HEK293 (cell line): ENCODE results near the gene VEGFB.

Experiments used
- EGR2 ChIP-seq: fragments of 450-650 bp; formaldehyde crosslinking; IDR thresholded peaks from 2 replicates; pipeline ENCODE4 v1.5.1; 2016; ENCODE audit warnings: low read depth, missing biosample characterization, missing genetic modification characterization
- GLI2 ChIP-seq: fragments of 450-650 bp; formaldehyde crosslinking; IDR thresholded peaks from 2 replicates; pipeline ENCODE4; 2017; ENCODE audit warnings: missing biosample characterization, missing genetic modification characterization, low read depth, borderline replicate concordance
- KLF9 ChIP-seq: fragments of 450-650 bp; formaldehyde crosslinking; IDR thresholded peaks from 2 replicates; pipeline ENCODE4 v1.5.1; 2016; ENCODE audit warnings: missing biosample characterization, missing genetic modification characterization, low read depth
- PRDM1 ChIP-seq: fragments of 450-650 bp; formaldehyde crosslinking; IDR thresholded peaks from 2 replicates; pipeline ENCODE4; 2016; ENCODE audit warnings: missing biosample characterization, missing genetic modification characterization
- SALL2 ChIP-seq: fragments of 450-650 bp; formaldehyde crosslinking; IDR thresholded peaks from 2 replicates; pipeline ENCODE4 v1.5.0; 2017; ENCODE audit warnings: missing biosample characterization, mild to moderate bottlenecking, missing genetic modification characterization, borderline replicate concordance
- SP3 ChIP-seq: fragments of 450-650 bp; formaldehyde crosslinking; IDR thresholded peaks from 2 replicates; pipeline ENCODE4 v1.5.1; 2016; ENCODE audit warnings: missing biosample characterization, missing genetic modification characterization
- TCF7L2 ChIP-seq: IDR thresholded peaks from 2 replicates; pipeline ENCODE4 v1.6.1; 2011; ENCODE audit warnings: low read depth, mild to moderate bottlenecking, inconsistent platforms, low read length, moderate library complexity, borderline replicate concordance
- WT1 ChIP-seq: fragments of 450-650 bp; formaldehyde crosslinking; IDR thresholded peaks from 2 replicates; pipeline ENCODE4 v1.5.1; 2016; ENCODE audit warnings: missing biosample characterization, missing genetic modification characterization
- ZEB2 ChIP-seq: fragments of 450-650 bp; formaldehyde crosslinking; IDR thresholded peaks from 2 replicates; pipeline ENCODE4 v1.5.1; 2016; ENCODE audit warnings: missing biosample characterization, missing genetic modification characterization
- ZFP41 ChIP-seq: fragments of 450-650 bp; formaldehyde crosslinking; IDR thresholded peaks from 2 replicates; pipeline ENCODE4 v1.5.1; 2016; ENCODE audit warnings: missing biosample characterization, missing genetic modification characterization, borderline replicate concordance
- ZNF132 ChIP-seq: fragments of 450-650 bp; formaldehyde crosslinking; IDR thresholded peaks from 2 replicates; pipeline ENCODE4 v1.5.1; 2017; ENCODE audit warnings: missing biosample characterization, missing genetic modification characterization, borderline replicate concordance
- ZNF138 ChIP-seq: fragments of 450-650 bp; formaldehyde crosslinking; IDR thresholded peaks from 2 replicates; pipeline ENCODE4 v1.5.1; 2016; ENCODE audit warnings: missing biosample characterization, missing genetic modification characterization, borderline replicate concordance
- ZNF174 ChIP-seq: fragments of 450-650 bp; formaldehyde crosslinking; IDR thresholded peaks from 2 replicates; pipeline ENCODE4 v1.5.0; 2017; ENCODE audit warnings: missing biosample characterization, mild to moderate bottlenecking, missing genetic modification characterization
- ZNF24 ChIP-seq: fragments of 450-650 bp; formaldehyde crosslinking; IDR thresholded peaks from 2 replicates; pipeline ENCODE4 v1.5.1; 2016; ENCODE audit warnings: missing biosample characterization, missing genetic modification characterization
- ZNF274 ChIP-seq, 2 experiments: fragments of 200-500 bp in 1 of 2; fragments of 450-650 bp in 1 of 2; sonication (Bioruptor generic) in 1 of 2; formaldehyde crosslinking in 1 of 2; IDR thresholded peaks; 2 replicates each; pipeline versions ENCODE4 v1.5.1 to v1.6.1; 2014 to 2016; ENCODE audit warnings: borderline replicate concordance in 1 of 2, inconsistent platforms in 1 of 2, low read length in 1 of 2, missing biosample characterization in 1 of 2, missing genetic modification characterization in 1 of 2
- ZNF324 ChIP-seq: fragments of 450-650 bp; formaldehyde crosslinking; IDR thresholded peaks from 2 replicates; pipeline ENCODE4 v1.5.1; 2016; ENCODE audit warnings: missing biosample characterization, missing genetic modification characterization
- ZNF335 ChIP-seq: fragments of 450-650 bp; formaldehyde crosslinking; conservative IDR thresholded peaks from 2 replicates; pipeline ENCODE4 v1.5.1; 2016; ENCODE audit warnings: missing biosample characterization, missing genetic modification characterization
- ZNF37A ChIP-seq: fragments of 450-650 bp; IDR thresholded peaks from 2 replicates; pipeline ENCODE4 v1.5.1; 2018; ENCODE audit warnings: missing biosample characterization, missing genetic modification characterization
- ZNF404 ChIP-seq: fragments of 450-650 bp; formaldehyde crosslinking; IDR thresholded peaks from 2 replicates; pipeline ENCODE4 v1.5.1; 2017; ENCODE audit warnings: missing biosample characterization, missing genetic modification characterization
- ZNF426 ChIP-seq: fragments of 450-650 bp; formaldehyde crosslinking; IDR thresholded peaks from 2 replicates; pipeline ENCODE4 v1.5.1; 2017; ENCODE audit warnings: missing biosample characterization, missing genetic modification characterization, mild to moderate bottlenecking, inconsistent platforms, moderate library complexity
- ZNF514 ChIP-seq: fragments of 450-650 bp; formaldehyde crosslinking; IDR thresholded peaks from 2 replicates; pipeline ENCODE4 v1.5.1; 2016; ENCODE audit warnings: missing biosample characterization, missing genetic modification characterization
- ZNF600 ChIP-seq: fragments of 450-650 bp; formaldehyde crosslinking; IDR thresholded peaks from 2 replicates; pipeline ENCODE4 v1.5.1; 2016; ENCODE audit warnings: missing biosample characterization, missing genetic modification characterization
- ZNF654 ChIP-seq: fragments of 450-650 bp; formaldehyde crosslinking; IDR thresholded peaks from 2 replicates; pipeline ENCODE4 v1.5.1; 2016; ENCODE audit warnings: low read depth, missing biosample characterization, missing genetic modification characterization
- ZNF664 ChIP-seq: fragments of 450-650 bp; formaldehyde crosslinking; IDR thresholded peaks from 2 replicates; pipeline ENCODE4 v1.5.1; 2016; ENCODE audit warnings: missing biosample characterization, missing genetic modification characterization
- ZNF747 ChIP-seq: fragments of 450-650 bp; formaldehyde crosslinking; IDR thresholded peaks from 2 replicates; pipeline ENCODE4 v1.5.1; 2016; ENCODE audit warnings: missing biosample characterization, missing genetic modification characterization
- ZNF777 ChIP-seq: fragments of 450-650 bp; formaldehyde crosslinking; IDR thresholded peaks from 2 replicates; pipeline ENCODE4 v1.5.1; 2017; ENCODE audit warnings: missing biosample characterization, missing genetic modification characterization, borderline replicate concordance
- TF ChIP-seq, protein P1 (sequence below): fragments of 450-650 bp; formaldehyde crosslinking; IDR thresholded peaks from 2 replicates; pipeline ENCODE4 v1.5.1; 2016; ENCODE audit warnings: missing biosample characterization, missing genetic modification characterization
- TF ChIP-seq, protein P2 (sequence below): fragments of 450-650 bp; formaldehyde crosslinking; conservative IDR thresholded peaks from 2 replicates; pipeline ENCODE4 v1.5.1; 2016; ENCODE audit warnings: low read depth, missing biosample characterization, missing genetic modification characterization
- TF ChIP-seq, protein P3 (sequence below): fragments of 450-650 bp; IDR thresholded peaks from 2 replicates; pipeline ENCODE4 v1.5.1; 2018; ENCODE audit warnings: missing biosample characterization, missing genetic modification characterization
- TF ChIP-seq, protein P4 (sequence below): fragments of 450-650 bp; formaldehyde crosslinking; IDR thresholded peaks from 2 replicates; pipeline ENCODE4 v1.5.1; 2017; ENCODE audit warnings: missing biosample characterization, mild to moderate bottlenecking, missing genetic modification characterization, moderate library complexity

VEGFB gene

DNA sequence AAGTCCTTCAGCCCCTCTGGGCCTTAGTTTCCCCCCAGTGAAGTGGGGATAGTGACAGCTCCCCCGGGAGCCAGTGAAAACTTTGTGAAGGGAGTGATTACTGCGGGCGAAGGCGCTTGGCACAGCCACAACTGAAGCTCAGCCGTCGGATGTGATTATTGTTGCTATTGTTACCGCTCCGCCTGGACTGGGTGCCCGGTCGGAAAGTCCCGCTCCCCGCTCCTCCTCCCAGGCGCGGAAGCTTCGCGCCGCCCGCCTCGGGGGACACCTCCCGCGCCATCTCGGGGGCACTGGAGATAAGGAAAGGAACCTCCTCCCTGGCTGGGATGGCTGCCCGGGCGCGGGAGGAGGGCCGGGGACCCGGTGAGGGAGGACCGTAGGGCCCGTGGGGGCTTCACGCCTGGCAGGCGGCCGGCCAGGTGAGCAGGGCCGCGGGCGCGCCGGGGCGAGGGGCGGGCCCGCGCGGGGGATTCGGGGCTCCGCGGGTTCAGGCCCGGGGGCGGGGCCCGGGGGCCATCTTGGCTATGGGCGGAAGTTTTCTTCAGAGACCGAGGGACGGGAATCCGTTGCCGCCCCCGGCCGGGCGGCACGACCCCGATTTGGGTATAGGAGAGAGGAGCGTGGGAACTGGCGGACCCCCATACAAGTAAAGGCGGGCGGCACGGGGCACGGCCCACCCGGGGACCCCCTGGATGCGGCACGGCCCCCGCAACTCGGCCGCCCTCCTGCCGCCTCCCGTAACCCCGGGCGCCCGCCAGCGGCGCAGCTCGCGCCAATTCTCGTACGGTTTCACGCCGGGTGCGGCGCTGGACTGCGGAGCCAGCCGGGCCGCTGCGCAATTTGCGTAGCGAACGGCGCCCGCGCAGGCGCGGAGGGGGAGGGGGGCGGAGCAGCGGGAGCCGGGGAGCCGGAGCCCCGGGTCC is 50.8 kb downstream of the VEGFB start, which contains the start of gene GPR137 (continued):
- peak; percentile 11 for TF ChIP-seq ZNF335 (tag by site-specific recombination)
- peak; percentile 15; the same call in 1 of the 2 replicates for TF ChIP-seq WT1 (tag by site-specific recombination)
- TF ChIP-seq ZNF404 (tag by site-specific recombination) = no peak
- no peak for TF ChIP-seq ZNF324 (tag by site-specific recombination)
- TF ChIP-seq ZNF654 (tag by site-specific recombination) = no peak
- no peak for TF ChIP-seq ZNF174 (tag by site-specific recombination)
- 0 out of 2 replicates have a peak, but pooled peaks have one; percentile 19 for TF ChIP-seq EGR2 (tag by site-specific recombination)
- peak; percentile 55; the same call in 1 of the 2 replicates for TF ChIP-seq SP3 (tag by site-specific recombination)
- no peak for TF ChIP-seq SALL2 (tag by site-specific recombination)
- no peak for TF ChIP-seq GLI2 (tag by site-specific recombination)
- TF ChIP-seq, protein P1, sequence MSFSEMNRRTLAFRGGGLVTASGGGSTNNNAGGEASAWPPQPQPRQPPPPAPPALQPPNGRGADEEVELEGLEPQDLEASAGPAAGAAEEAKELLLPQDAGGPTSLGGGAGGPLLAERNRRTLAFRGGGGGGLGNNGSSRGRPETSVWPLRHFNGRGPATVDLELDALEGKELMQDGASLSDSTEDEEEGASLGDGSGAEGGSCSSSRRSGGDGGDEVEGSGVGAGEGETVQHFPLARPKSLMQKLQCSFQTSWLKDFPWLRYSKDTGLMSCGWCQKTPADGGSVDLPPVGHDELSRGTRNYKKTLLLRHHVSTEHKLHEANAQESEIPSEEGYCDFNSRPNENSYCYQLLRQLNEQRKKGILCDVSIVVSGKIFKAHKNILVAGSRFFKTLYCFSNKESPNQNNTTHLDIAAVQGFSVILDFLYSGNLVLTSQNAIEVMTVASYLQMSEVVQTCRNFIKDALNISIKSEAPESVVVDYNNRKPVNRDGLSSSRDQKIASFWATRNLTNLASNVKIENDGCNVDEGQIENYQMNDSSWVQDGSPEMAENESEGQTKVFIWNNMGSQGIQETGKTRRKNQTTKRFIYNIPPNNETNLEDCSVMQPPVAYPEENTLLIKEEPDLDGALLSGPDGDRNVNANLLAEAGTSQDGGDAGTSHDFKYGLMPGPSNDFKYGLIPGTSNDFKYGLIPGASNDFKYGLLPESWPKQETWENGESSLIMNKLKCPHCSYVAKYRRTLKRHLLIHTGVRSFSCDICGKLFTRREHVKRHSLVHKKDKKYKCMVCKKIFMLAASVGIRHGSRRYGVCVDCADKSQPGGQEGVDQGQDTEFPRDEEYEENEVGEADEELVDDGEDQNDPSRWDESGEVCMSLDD = peak; percentile 69; the same call in 1 of the 2 replicates
- TF ChIP-seq, protein P2, sequence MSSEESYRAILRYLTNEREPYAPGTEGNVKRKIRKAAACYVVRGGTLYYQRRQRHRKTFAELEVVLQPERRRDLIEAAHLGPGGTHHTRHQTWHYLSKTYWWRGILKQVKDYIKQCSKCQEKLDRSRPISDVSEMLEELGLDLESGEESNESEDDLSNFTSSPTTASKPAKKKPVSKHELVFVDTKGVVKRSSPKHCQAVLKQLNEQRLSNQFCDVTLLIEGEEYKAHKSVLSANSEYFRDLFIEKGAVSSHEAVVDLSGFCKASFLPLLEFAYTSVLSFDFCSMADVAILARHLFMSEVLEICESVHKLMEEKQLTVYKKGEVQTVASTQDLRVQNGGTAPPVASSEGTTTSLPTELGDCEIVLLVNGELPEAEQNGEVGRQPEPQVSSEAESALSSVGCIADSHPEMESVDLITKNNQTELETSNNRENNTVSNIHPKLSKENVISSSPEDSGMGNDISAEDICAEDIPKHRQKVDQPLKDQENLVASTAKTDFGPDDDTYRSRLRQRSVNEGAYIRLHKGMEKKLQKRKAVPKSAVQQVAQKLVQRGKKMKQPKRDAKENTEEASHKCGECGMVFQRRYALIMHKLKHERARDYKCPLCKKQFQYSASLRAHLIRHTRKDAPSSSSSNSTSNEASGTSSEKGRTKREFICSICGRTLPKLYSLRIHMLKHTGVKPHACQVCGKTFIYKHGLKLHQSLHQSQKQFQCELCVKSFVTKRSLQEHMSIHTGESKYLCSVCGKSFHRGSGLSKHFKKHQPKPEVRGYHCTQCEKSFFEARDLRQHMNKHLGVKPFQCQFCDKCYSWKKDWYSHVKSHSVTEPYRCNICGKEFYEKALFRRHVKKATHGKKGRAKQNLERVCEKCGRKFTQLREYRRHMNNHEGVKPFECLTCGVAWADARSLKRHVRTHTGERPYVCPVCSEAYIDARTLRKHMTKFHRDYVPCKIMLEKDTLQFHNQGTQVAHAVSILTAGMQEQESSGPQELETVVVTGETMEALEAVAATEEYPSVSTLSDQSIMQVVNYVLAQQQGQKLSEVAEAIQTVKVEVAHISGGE = peak; percentile 50
- 0 out of 2 replicates have a peak, but pooled peaks have one; percentile 4 for TF ChIP-seq ZNF600 (tag by site-specific recombination)
- TF ChIP-seq ZNF426 (tag by site-specific recombination) = no peak
- peak; percentile 59; the same call in 1 of the 2 replicates for TF ChIP-seq ZEB2 (tag by site-specific recombination)
- TF ChIP-seq ZNF274 (IDR thresholded peaks at IDR 0.05; ENCODE audit: low read length) = no peak
- TF ChIP-seq ZNF274 (tag by site-specific recombination; IDR thresholded peaks at IDR 0.05; ENCODE audit: borderline replicate concordance) = no peak
- no peak for TF ChIP-seq ZNF24 (tag by site-specific recombination)
- peak; percentile 85 for TF ChIP-seq ZNF37A (tag by site-specific recombination)
- no peak for TF ChIP-seq ZNF777
- no peak for TF ChIP-seq TCF7L2
- no peak for TF ChIP-seq ZNF132
- no peak for TF ChIP-seq ZNF138 (tag by site-specific recombination)
- no peak for TF ChIP-seq PRDM1 (tag by site-specific recombination)
- TF ChIP-seq ZNF747 (tag by site-specific recombination) = no peak
- TF ChIP-seq, protein P3, sequence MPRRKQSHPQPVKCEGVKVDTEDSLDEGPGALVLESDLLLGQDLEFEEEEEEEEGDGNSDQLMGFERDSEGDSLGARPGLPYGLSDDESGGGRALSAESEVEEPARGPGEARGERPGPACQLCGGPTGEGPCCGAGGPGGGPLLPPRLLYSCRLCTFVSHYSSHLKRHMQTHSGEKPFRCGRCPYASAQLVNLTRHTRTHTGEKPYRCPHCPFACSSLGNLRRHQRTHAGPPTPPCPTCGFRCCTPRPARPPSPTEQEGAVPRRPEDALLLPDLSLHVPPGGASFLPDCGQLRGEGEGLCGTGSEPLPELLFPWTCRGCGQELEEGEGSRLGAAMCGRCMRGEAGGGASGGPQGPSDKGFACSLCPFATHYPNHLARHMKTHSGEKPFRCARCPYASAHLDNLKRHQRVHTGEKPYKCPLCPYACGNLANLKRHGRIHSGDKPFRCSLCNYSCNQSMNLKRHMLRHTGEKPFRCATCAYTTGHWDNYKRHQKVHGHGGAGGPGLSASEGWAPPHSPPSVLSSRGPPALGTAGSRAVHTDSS (tag by site-specific recombination) = 0 out of 2 replicates have a peak, but pooled peaks have one; percentile 11
- TF ChIP-seq KLF9 (tag by site-specific recombination) = peak; percentile 63
- TF ChIP-seq ZFP41 = no peak
- TF ChIP-seq ZNF664 (tag by site-specific recombination) = no peak
- TF ChIP-seq ZNF514 (tag by site-specific recombination) = no peak
- TF ChIP-seq, protein P4, sequence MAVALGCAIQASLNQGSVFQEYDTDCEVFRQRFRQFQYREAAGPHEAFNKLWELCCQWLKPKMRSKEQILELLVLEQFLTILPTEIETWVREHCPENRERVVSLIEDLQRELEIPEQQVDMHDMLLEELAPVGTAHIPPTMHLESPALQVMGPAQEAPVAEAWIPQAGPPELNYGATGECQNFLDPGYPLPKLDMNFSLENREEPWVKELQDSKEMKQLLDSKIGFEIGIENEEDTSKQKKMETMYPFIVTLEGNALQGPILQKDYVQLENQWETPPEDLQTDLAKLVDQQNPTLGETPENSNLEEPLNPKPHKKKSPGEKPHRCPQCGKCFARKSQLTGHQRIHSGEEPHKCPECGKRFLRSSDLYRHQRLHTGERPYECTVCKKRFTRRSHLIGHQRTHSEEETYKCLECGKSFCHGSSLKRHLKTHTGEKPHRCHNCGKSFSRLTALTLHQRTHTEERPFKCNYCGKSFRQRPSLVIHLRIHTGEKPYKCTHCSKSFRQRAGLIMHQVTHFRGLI (tag by site-specific recombination) = 0 out of 2 replicates have a peak, but pooled peaks have one; percentile 34
